Fibroblast of lung (primary cell): Measurements from ENCODE around the gene AP1S1.

ENCODE experiments used
- EZH2 ChIP-seq: IDR thresholded peaks from 2 replicates; pipeline ENCODE4 v1.5.1; 2012; ENCODE audit warnings: low read length, control low read depth, mild to moderate bottlenecking; ENCODE audit errors: missing control alignments
- TF ChIP-seq, protein P1 (sequence below), 2 donors: IDR thresholded peaks in 1 of 2; conservative IDR thresholded peaks in 1 of 2; 1 replicate in 1 of 2; 2 replicates in 1 of 2; pipeline ENCODE4 v1.5.1; 2011 to 2012; ENCODE audit warnings: low read length in 2 of 2, control low read depth in 1 of 2, inconsistent platforms in 1 of 2, low read depth in 1 of 2, mild to moderate bottlenecking in 1 of 2

DNA sequence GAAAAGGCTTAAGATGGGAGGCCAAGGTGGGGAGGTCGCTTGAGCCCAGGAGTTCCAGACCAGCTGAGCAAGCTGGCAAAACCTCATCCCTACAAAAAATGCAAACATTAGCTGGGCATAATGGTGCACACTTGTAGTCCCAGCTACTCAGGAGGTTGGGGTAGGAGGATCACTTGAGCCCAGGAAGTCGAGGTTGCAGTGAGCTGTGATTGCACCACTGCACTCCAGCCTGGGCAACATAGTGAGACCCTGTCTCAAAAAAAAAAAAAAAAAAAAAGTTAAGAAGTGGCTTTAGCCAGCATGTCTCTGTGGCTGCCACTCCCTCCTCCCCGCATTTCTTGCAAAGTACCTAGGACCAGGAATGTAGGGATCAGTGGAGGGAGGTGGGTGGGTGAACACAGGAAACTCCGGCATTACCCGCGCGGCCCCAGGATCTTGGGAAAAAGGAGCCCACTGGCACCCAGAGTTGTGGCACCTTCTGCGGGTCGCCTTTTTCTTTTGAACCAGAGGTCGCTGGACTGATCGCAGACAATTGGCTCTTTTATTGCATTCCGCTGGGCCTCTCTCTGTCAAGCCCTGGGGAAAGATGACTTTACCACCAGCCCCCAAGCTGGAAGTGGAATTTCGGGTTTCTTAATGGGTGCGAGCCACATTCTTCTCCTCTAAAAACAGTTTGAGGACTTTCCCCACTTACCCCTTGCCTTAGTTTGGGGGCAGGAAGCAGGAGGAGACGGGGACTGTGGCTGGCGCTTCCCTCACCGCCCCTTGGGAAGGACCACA, 7.6 kb downstream of the AP1S1 start:
- TF ChIP-seq, protein P1, sequence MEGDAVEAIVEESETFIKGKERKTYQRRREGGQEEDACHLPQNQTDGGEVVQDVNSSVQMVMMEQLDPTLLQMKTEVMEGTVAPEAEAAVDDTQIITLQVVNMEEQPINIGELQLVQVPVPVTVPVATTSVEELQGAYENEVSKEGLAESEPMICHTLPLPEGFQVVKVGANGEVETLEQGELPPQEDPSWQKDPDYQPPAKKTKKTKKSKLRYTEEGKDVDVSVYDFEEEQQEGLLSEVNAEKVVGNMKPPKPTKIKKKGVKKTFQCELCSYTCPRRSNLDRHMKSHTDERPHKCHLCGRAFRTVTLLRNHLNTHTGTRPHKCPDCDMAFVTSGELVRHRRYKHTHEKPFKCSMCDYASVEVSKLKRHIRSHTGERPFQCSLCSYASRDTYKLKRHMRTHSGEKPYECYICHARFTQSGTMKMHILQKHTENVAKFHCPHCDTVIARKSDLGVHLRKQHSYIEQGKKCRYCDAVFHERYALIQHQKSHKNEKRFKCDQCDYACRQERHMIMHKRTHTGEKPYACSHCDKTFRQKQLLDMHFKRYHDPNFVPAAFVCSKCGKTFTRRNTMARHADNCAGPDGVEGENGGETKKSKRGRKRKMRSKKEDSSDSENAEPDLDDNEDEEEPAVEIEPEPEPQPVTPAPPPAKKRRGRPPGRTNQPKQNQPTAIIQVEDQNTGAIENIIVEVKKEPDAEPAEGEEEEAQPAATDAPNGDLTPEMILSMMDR (conservative IDR thresholded peaks at IDR 0.05 in 1 of 2, IDR thresholded peaks at IDR 0.05 in 1 of 2; ENCODE audit: low read depth in 1 of 2, low read length in 2 of 2), result no peak
- no peak for TF ChIP-seq EZH2
